Measurements from ENCODE around the gene GNG11. TPM values are rescaled to one million over a fixed set of nuclear protein-coding genes. Genes with fewer than 3 reads are reported as not detected.

The GNG11 gene
- polyA plus RNA-seq, 2 of the 4 experiments (the other 2 are of a cell fraction) = 31.1 to 33.4 TPM

- Histone ChIP-seq H3K27ac (no peak overlapping the region), H3K4me1 (no peaks in the 10 kb centered on the region), H3K4me3 (no peak overlapping the region), H3K4me2 (no peak overlapping the region), H3K9me3 (peaks cover 15% of the 10 kb centered on the region; the same call in 2 of the 3 replicates)
- 88% methylated on average over 3 of the region's 3 CpGs for WGBS (ENCODE audit: missing lambda C conversion rate)
- ATAC-seq (no peak), FAIRE-seq (no peak), DNase-seq (ENCODE audit: low read depth in 1 of 2, low spot score in 1 of 2) (no peak)
- 0 out of 5 replicates have a peak, but pooled peaks of 1 of the 2 experiments have one; percentile 10 for TF ChIP-seq RAD21 (conservative IDR thresholded peaks at IDR 0.05 in 1 of 2, IDR thresholded peaks at IDR 0.05 in 1 of 2)
- TF ChIP-seq MAZ (IDR thresholded peaks at IDR 0.05; ENCODE audit: borderline replicate concordance, low read depth, low read length) = no peak
- POLR2A ChIA-PET = no interaction called here
- CTCF ChIA-PET = no interaction called here
Observed at GRCh38 chr7:93877742-93878141, 43.8 kb upstream of the GNG11 start.

- TF ChIP-seq CHD4 (IDR thresholded peaks at IDR 0.05; ENCODE audit: borderline replicate concordance) (0 out of 2 replicates have a peak, but pooled peaks have one; percentile 40), KDM1A (IDR thresholded peaks at IDR 0.05; ENCODE audit: low read depth) (peak; percentile 69), CHD2 (IDR thresholded peaks at IDR 0.05; ENCODE audit: low read length, partially characterized antibody) (no peak)
- ChIA-PET POLR2A (no interaction called here), CTCF (interaction anchor here (0.8 kb wide), 1 partner anchor 12 kb away, joined by 3 read pairs; no protein-coding TSS in a partner anchor)
- FAIRE-seq = no peak
- no peaks in the 10 kb centered on the region for H3K4me1 ChIP-seq
- no peak overlapping the region for H3K4me3 ChIP-seq
- no peak overlapping the region for H3K4me2 ChIP-seq
- no peak overlapping the region for H3K27ac ChIP-seq
- H3K9me3 ChIP-seq = peaks cover 15% of the 10 kb centered on the region; the same call in 2 of the 3 replicates
- no peak for ATAC-seq
- DNase-seq (ENCODE audit: low read depth in 1 of 2, low spot score in 1 of 2) = no peak
Observed at GRCh38 chr7:93879356-93879755, 42.2 kb upstream of the GNG11 start.

GRCh38 chr7:93882468-93882867 lies 39.1 kb upstream of the GNG11 start:
- DNase-seq (ENCODE audit: low read depth in 1 of 2, low spot score in 1 of 2) (no peak), FAIRE-seq (no peak), ATAC-seq (peak; percentile 60 to 64; a peak in 5 of 6 replicates)
- Histone ChIP-seq H3K27ac (no peak overlapping the region), H3K4me3 (no peak overlapping the region), H3K4me1 (peaks cover 14% of the 10 kb centered on the region), H3K4me2 (no peak overlapping the region), H3K9me3 (peaks cover 15% of the 10 kb centered on the region; the same call in 2 of the 3 replicates)
- ChIA-PET CTCF (no interaction called here), POLR2A (no interaction called here)
- TF ChIP-seq JUNB (IDR thresholded peaks at IDR 0.05) (no peak), HOXB13 (CRISPR knock-in tag; IDR thresholded peaks at IDR 0.05; ENCODE audit: low read depth) (no peak), HDAC2 (IDR thresholded peaks at IDR 0.05) (no peak), HMGXB4 (CRISPR knock-in tag; IDR thresholded peaks at IDR 0.05; ENCODE audit: borderline replicate concordance) (no peak), ZNF302 (CRISPR knock-in tag; IDR thresholded peaks at IDR 0.05) (no peak), HES2 (IDR thresholded peaks at IDR 0.05) (no peak), RAD21 (conservative IDR thresholded peaks at IDR 0.05 in 1 of 2, IDR thresholded peaks at IDR 0.05 in 1 of 2) (no peak), TP53 (CRISPR knock-in tag; IDR thresholded peaks at IDR 0.05) (no peak), EHF (CRISPR knock-in tag; IDR thresholded peaks at IDR 0.05) (no peak), REST (IDR thresholded peaks at IDR 0.05) (no peak), BHLHE40 (IDR thresholded peaks at IDR 0.05; ENCODE audit: low read depth, low read length) (no peak), ZC3H11A (IDR thresholded peaks at IDR 0.05) (no peak), EHMT2 (IDR thresholded peaks at IDR 0.05; ENCODE audit: low read depth) (no peak), HOXB5 (CRISPR knock-in tag; IDR thresholded peaks at IDR 0.05) (no peak), PHF8 (IDR thresholded peaks at IDR 0.05; ENCODE audit: borderline replicate concordance, low read depth) (no peak), GATA3 (IDR thresholded peaks at IDR 0.05; ENCODE audit: borderline replicate concordance) (no peak), EP300 (IDR thresholded peaks at IDR 0.05) (no peak), MAZ (IDR thresholded peaks at IDR 0.05; ENCODE audit: borderline replicate concordance, low read depth, low read length) (no peak), PBX3 (IDR thresholded peaks at IDR 0.05) (no peak)

Data from A549 (cell line).